HL-60 (cell line): ENCODE results near the gene OR2A25.

Experiments
- DNase-seq, 2 experiments: peaks; one replicate each; pipeline ENCODE4 v3.0.0-alpha.2; 2010 to 2020; ENCODE audit warnings: low read depth in 1 of 2, low spot score in 1 of 2
- H3K27ac ChIP-seq: fragments of 250-450 bp; sonication (Bioruptor Pico); replicated peaks from 2 replicates; pipeline ENCODE4 v1.5.1; 2020; ENCODE audit warnings: mild to moderate bottlenecking, moderate library complexity
- H3K27me3 ChIP-seq: fragments of 250-450 bp; sonication (Bioruptor Pico); 2 replicates; pipeline ENCODE4 v1.5.1; 2021; ENCODE audit warnings: mild to moderate bottlenecking, moderate library complexity; ENCODE audit not compliant: insufficient read depth, poor library complexity, severe bottlenecking
- H3K4me3 ChIP-seq: replicated peaks from 2 replicates; pipeline ENCODE4 v1.5.1; 2011; ENCODE audit warnings: mild to moderate bottlenecking, control low read depth, low read length; ENCODE audit not compliant: insufficient read depth
- GABPA ChIP-seq: IDR thresholded peaks from 2 replicates; pipeline ENCODE4 v1.6.1; 2012; ENCODE audit warnings: low read depth
- POLR2AphosphoS5 ChIP-seq: IDR thresholded peaks from 2 replicates; pipeline ENCODE4 v1.6.1; 2012; ENCODE audit warnings: low read depth
- SPI1 ChIP-seq: IDR thresholded peaks from 2 replicates; pipeline ENCODE4 v1.6.1; 2012; ENCODE audit warnings: low read depth, mild to moderate bottlenecking, borderline replicate concordance
- TF ChIP-seq, protein P1 (sequence below): IDR thresholded peaks from 2 replicates; pipeline ENCODE4 v1.6.1; 2012; ENCODE audit warnings: low read depth; ENCODE audit not compliant: insufficient replicate concordance
- TF ChIP-seq, protein P2 (sequence below): IDR thresholded peaks from one replicate; pipeline ENCODE4 v1.5.1; 2011; ENCODE audit warnings: low read length, control low read depth, inconsistent platforms; ENCODE audit not compliant: insufficient read depth

The OR2A25 gene

DNA sequence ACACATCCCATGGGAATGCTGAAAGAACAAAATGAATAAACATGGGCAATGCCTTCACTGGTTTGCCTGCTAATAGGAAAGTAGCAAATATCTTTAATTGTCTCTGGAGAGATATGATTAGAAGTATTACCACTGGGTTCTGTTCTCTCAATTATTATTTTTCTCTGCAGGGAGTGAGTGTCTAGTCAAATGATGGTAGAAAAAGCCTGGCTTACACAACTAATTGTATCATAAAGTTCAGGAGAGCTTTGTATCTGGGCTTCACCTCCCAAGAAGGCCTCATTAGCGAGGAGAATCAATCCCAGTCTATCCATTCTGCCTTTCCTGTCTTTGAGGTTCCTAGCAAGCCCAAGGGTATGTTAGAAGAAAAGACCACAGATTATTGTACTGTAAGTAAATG, 53.3 kb downstream of the OR2A25 start, which contains the start of gene OR2A14:
Gene OR2A14 (plus strand): TSS at position 301 of the 400 bp plus-strand sequence. CDS start 5,937 bp downstream, outside the sequence.
- H3K27ac ChIP-seq: no peak within 1 kb of the TSS
- no peak for TF ChIP-seq SPI1
- no peak for TF ChIP-seq GABPA
- TF ChIP-seq, protein P1, sequence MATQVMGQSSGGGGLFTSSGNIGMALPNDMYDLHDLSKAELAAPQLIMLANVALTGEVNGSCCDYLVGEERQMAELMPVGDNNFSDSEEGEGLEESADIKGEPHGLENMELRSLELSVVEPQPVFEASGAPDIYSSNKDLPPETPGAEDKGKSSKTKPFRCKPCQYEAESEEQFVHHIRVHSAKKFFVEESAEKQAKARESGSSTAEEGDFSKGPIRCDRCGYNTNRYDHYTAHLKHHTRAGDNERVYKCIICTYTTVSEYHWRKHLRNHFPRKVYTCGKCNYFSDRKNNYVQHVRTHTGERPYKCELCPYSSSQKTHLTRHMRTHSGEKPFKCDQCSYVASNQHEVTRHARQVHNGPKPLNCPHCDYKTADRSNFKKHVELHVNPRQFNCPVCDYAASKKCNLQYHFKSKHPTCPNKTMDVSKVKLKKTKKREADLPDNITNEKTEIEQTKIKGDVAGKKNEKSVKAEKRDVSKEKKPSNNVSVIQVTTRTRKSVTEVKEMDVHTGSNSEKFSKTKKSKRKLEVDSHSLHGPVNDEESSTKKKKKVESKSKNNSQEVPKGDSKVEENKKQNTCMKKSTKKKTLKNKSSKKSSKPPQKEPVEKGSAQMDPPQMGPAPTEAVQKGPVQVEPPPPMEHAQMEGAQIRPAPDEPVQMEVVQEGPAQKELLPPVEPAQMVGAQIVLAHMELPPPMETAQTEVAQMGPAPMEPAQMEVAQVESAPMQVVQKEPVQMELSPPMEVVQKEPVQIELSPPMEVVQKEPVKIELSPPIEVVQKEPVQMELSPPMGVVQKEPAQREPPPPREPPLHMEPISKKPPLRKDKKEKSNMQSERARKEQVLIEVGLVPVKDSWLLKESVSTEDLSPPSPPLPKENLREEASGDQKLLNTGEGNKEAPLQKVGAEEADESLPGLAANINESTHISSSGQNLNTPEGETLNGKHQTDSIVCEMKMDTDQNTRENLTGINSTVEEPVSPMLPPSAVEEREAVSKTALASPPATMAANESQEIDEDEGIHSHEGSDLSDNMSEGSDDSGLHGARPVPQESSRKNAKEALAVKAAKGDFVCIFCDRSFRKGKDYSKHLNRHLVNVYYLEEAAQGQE: no peak
- TF ChIP-seq, protein P2, sequence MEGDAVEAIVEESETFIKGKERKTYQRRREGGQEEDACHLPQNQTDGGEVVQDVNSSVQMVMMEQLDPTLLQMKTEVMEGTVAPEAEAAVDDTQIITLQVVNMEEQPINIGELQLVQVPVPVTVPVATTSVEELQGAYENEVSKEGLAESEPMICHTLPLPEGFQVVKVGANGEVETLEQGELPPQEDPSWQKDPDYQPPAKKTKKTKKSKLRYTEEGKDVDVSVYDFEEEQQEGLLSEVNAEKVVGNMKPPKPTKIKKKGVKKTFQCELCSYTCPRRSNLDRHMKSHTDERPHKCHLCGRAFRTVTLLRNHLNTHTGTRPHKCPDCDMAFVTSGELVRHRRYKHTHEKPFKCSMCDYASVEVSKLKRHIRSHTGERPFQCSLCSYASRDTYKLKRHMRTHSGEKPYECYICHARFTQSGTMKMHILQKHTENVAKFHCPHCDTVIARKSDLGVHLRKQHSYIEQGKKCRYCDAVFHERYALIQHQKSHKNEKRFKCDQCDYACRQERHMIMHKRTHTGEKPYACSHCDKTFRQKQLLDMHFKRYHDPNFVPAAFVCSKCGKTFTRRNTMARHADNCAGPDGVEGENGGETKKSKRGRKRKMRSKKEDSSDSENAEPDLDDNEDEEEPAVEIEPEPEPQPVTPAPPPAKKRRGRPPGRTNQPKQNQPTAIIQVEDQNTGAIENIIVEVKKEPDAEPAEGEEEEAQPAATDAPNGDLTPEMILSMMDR: no peak
- no peak for TF ChIP-seq POLR2AphosphoS5
- DNase-seq: no peak
- no peak within 1 kb of the TSS for H3K4me3 ChIP-seq
- no peaks in the 10 kb centered on the region for H3K27me3 ChIP-seq
